WTC11 (cell line): Measurements from ENCODE around the gene OSGEP. TPM values are rescaled to one million over a fixed set of nuclear protein-coding genes. Genes with fewer than 3 reads are reported as not detected.

Source experiments
- ATAC-seq: fragments of 200-7000 bp; cut with Tn5 transposase; 2 replicates; pipeline ENCODE4 v1.10.0; 2021; ENCODE audit warnings: mild to moderate bottlenecking, moderate library complexity
- CTCF ChIA-PET: fragments of 300-600 bp; sonication (Branson Sonifier 250); formaldehyde crosslinking; loops from one replicate; lab custom pipeline; 2021; ENCODE audit warnings: antibody characterized with exemption; lab: Charles Lee
- POLR2A ChIA-PET: fragments of 350-600 bp; sonication (Branson Sonifier 250); formaldehyde crosslinking; loops from one replicate; lab custom pipeline; 2021; ENCODE audit warnings: antibody characterized with exemption; lab: Charles Lee
- DNase-seq: peaks from one replicate; pipeline ENCODE4 v3.0.0; 2021; ENCODE audit warnings: low spot score
- H3K27ac Mint-ChIP-seq: 2 replicates; pipeline ENCODE4 v1.8.0; 2021; ENCODE audit warnings: mixed read lengths
- H3K27me3 Mint-ChIP-seq: 2 replicates; pipeline ENCODE4 v1.8.0; 2021; ENCODE audit warnings: low read depth, mild to moderate bottlenecking, moderate library complexity, mixed read lengths
- H3K36me3 Mint-ChIP-seq: 2 replicates; pipeline ENCODE4 v1.8.0; 2021; ENCODE audit warnings: mixed read lengths
- H3K4me1 Mint-ChIP-seq: 2 replicates; pipeline ENCODE4 v1.8.0; 2022; ENCODE audit warnings: mixed read lengths
- H3K4me3 Mint-ChIP-seq: 2 replicates; pipeline ENCODE4 v1.8.0; 2021; ENCODE audit warnings: mild to moderate bottlenecking, moderate library complexity, mixed read lengths
- H3K9me3 Mint-ChIP-seq: 2 replicates; pipeline ENCODE4 v1.8.0; 2021; ENCODE audit warnings: mixed read lengths
- FOXK1 ChIP-seq: sonication (generic); formaldehyde crosslinking; IDR thresholded peaks from 2 replicates; pipeline ENCODE4 v1.8.0; 2022; ENCODE audit warnings: mild to moderate bottlenecking, moderate library complexity, missing genetic modification reagents
- GTF2I ChIP-seq: fragments of 250-450 bp; sonication (Bioruptor Pico); conservative IDR thresholded peaks from 2 replicates; pipeline ENCODE4 v1.4.0; 2021; ENCODE audit warnings: mild to moderate bottlenecking
- JUN ChIP-seq: sonication (generic); formaldehyde crosslinking; IDR thresholded peaks from 2 replicates; pipeline ENCODE4 v1.8.0; 2023; ENCODE audit warnings: mild to moderate bottlenecking, missing genetic modification reagents
- PRDM15 ChIP-seq: sonication (generic); formaldehyde crosslinking; IDR thresholded peaks from 2 replicates; pipeline ENCODE4 v1.8.0; 2022; ENCODE audit warnings: missing genetic modification reagents
- TCF7 ChIP-seq: sonication (generic); formaldehyde crosslinking; IDR thresholded peaks from 2 replicates; pipeline ENCODE4 v1.8.0; 2022; ENCODE audit warnings: mild to moderate bottlenecking, low read depth, missing genetic modification reagents, moderate library complexity
- ZBTB21 ChIP-seq: sonication (generic); formaldehyde crosslinking; IDR thresholded peaks from 2 replicates; pipeline ENCODE4 v1.8.1; 2023; ENCODE audit warnings: mild to moderate bottlenecking, missing genetic modification reagents, borderline replicate concordance
- ZNF317 ChIP-seq: sonication (generic); formaldehyde crosslinking; IDR thresholded peaks from 2 replicates; pipeline ENCODE4 v1.8.1; 2023; ENCODE audit warnings: low read depth, mild to moderate bottlenecking, moderate library complexity, missing genetic modification reagents, borderline replicate concordance
- ZNF425 ChIP-seq: fragments of 250-450 bp; sonication (Bioruptor Pico); conservative IDR thresholded peaks from 2 replicates; pipeline ENCODE4 v1.9.0; 2021; ENCODE audit warnings: mild to moderate bottlenecking
- total RNA-seq: library from RNA; stranded (reverse); gene quantifications from 3 replicates; pipeline ENCODE4 v1.2.3, GENCODE V29; 2021
- TF ChIP-seq, protein P1 (sequence below): sonication (generic); formaldehyde crosslinking; IDR thresholded peaks from 2 replicates; pipeline ENCODE4 v1.8.0; 2023; ENCODE audit warnings: missing genetic modification reagents, mild to moderate bottlenecking, borderline replicate concordance
- TF ChIP-seq, protein P2 (sequence below): fragments of 200-600 bp; IDR thresholded peaks from 2 replicates; pipeline ENCODE4 v1.8.0; 2022; ENCODE audit warnings: antibody characterized with exemption
- TF ChIP-seq, protein P3 (sequence below): sonication (generic); formaldehyde crosslinking; conservative IDR thresholded peaks from 2 replicates; pipeline ENCODE4 v1.8.1; 2022; ENCODE audit warnings: mild to moderate bottlenecking, missing genetic modification reagents

Gene OSGEP
- total RNA-seq, 1 experiment from 2014 or later, result 40.0 TPM

- TF ChIP-seq, protein P1, sequence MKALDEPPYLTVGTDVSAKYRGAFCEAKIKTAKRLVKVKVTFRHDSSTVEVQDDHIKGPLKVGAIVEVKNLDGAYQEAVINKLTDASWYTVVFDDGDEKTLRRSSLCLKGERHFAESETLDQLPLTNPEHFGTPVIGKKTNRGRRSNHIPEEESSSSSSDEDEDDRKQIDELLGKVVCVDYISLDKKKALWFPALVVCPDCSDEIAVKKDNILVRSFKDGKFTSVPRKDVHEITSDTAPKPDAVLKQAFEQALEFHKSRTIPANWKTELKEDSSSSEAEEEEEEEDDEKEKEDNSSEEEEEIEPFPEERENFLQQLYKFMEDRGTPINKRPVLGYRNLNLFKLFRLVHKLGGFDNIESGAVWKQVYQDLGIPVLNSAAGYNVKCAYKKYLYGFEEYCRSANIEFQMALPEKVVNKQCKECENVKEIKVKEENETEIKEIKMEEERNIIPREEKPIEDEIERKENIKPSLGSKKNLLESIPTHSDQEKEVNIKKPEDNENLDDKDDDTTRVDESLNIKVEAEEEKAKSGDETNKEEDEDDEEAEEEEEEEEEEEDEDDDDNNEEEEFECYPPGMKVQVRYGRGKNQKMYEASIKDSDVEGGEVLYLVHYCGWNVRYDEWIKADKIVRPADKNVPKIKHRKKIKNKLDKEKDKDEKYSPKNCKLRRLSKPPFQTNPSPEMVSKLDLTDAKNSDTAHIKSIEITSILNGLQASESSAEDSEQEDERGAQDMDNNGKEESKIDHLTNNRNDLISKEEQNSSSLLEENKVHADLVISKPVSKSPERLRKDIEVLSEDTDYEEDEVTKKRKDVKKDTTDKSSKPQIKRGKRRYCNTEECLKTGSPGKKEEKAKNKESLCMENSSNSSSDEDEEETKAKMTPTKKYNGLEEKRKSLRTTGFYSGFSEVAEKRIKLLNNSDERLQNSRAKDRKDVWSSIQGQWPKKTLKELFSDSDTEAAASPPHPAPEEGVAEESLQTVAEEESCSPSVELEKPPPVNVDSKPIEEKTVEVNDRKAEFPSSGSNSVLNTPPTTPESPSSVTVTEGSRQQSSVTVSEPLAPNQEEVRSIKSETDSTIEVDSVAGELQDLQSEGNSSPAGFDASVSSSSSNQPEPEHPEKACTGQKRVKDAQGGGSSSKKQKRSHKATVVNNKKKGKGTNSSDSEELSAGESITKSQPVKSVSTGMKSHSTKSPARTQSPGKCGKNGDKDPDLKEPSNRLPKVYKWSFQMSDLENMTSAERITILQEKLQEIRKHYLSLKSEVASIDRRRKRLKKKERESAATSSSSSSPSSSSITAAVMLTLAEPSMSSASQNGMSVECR (CRISPR knock-in tag), result no peak
Observed at GRCh38 chr14:20499881-20500280, 45.3 kb upstream of the OSGEP start (continued).

- no peaks in the 10 kb centered on the region for H3K27me3 Mint-ChIP-seq
- POLR2A ChIA-PET, result no interaction called here
- ATAC-seq (peak; percentile 80), DNase-seq (no peak)
- CTCF ChIA-PET, result interaction anchor here (1.7 to 1.8 kb wide), 2 partner anchors 12 to 83 kb away, joined by 5 to 10 read pairs; no protein-coding TSS in a partner anchor
- TF ChIP-seq GTF2I (CRISPR knock-in tag), result no peak
- TF ChIP-seq PRDM15 (CRISPR knock-in tag), result no peak
- TF ChIP-seq JUN (CRISPR knock-in tag), result no peak
- TF ChIP-seq, protein P1 (CRISPR knock-in tag), result no peak
- no peak for TF ChIP-seq ZNF425
- no peak for TF ChIP-seq ZBTB21
- TF ChIP-seq, protein P2, sequence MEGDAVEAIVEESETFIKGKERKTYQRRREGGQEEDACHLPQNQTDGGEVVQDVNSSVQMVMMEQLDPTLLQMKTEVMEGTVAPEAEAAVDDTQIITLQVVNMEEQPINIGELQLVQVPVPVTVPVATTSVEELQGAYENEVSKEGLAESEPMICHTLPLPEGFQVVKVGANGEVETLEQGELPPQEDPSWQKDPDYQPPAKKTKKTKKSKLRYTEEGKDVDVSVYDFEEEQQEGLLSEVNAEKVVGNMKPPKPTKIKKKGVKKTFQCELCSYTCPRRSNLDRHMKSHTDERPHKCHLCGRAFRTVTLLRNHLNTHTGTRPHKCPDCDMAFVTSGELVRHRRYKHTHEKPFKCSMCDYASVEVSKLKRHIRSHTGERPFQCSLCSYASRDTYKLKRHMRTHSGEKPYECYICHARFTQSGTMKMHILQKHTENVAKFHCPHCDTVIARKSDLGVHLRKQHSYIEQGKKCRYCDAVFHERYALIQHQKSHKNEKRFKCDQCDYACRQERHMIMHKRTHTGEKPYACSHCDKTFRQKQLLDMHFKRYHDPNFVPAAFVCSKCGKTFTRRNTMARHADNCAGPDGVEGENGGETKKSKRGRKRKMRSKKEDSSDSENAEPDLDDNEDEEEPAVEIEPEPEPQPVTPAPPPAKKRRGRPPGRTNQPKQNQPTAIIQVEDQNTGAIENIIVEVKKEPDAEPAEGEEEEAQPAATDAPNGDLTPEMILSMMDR, result no peak
- no peak for TF ChIP-seq ZNF317 (CRISPR knock-in tag)
- no peak for TF ChIP-seq FOXK1 (CRISPR knock-in tag)
- TF ChIP-seq TCF7 (CRISPR knock-in tag), result no peak
- TF ChIP-seq, protein P3, sequence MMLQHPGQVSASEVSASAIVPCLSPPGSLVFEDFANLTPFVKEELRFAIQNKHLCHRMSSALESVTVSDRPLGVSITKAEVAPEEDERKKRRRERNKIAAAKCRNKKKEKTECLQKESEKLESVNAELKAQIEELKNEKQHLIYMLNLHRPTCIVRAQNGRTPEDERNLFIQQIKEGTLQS (CRISPR knock-in tag), result no peak
- H3K9me3 Mint-ChIP-seq, result peaks cover 21% of the 10 kb centered on the region
- H3K4me3 Mint-ChIP-seq, result 0 out of 2 replicates have a peak overlapping the region, but pooled peaks have one; percentile 11
- peaks cover 37% of the 10 kb centered on the region for H3K4me1 Mint-ChIP-seq
- H3K36me3 Mint-ChIP-seq, result peaks cover 21% of the 10 kb centered on the region
- peak overlapping the region; percentile 90 for H3K27ac Mint-ChIP-seq
Observed at GRCh38 chr14:20499108-20499507, 44.5 kb upstream of the OSGEP start.
